Naive B cell (primary cell): ENCODE measurements around the gene RNF130. TPM values are rescaled to one million over a fixed set of nuclear protein-coding genes. Genes with fewer than 3 reads are reported as not detected.
"Not testable (repeated sequence)": the region's sequence is repeated elsewhere in the genome, so short reads cannot be mapped to it uniquely, and the experiment has no call there.

Source experiments
- ATAC-seq, 2 donors: fragments of 150-1000 bp; cut with Tn5 transposase; 2 replicates each; pipeline ENCODE4 v1.10.0; 2021; ENCODE audit warnings: low read depth in 2 of 2, mild to moderate bottlenecking in 2 of 2, moderate library complexity in 2 of 2
- DNase-seq: peaks from one replicate; pipeline ENCODE4 v3.0.0; 2022
- H3K27ac Mint-ChIP-seq, 6 donors: one replicate each; pipeline ENCODE4 v1.8.0; 2020 to 2022; ENCODE audit warnings: mild to moderate bottlenecking in 6 of 6, mixed read lengths in 6 of 6, moderate library complexity in 5 of 6, inconsistent platforms in 2 of 6
- H3K27me3 Mint-ChIP-seq, 3 donors: one replicate each; pipeline ENCODE4 v1.8.0; 2021 to 2022; ENCODE audit warnings: mixed read lengths in 3 of 3, mild to moderate bottlenecking in 1 of 3
- H3K36me3 Mint-ChIP-seq, 2 donors: one replicate each; pipeline ENCODE4 v1.8.0; 2020 to 2022; ENCODE audit warnings: mixed read lengths in 2 of 2, inconsistent platforms in 1 of 2, mild to moderate bottlenecking in 1 of 2
- H3K4me1 Mint-ChIP-seq, 3 donors: one replicate each; pipeline ENCODE4 v1.8.0; 2020 to 2022; ENCODE audit warnings: mixed read lengths in 3 of 3, inconsistent platforms in 1 of 3, mild to moderate bottlenecking in 1 of 3, moderate library complexity in 1 of 3
- H3K4me3 Mint-ChIP-seq, 8 donors: one replicate each; pipeline ENCODE4 v1.8.0; 2020 to 2022; ENCODE audit warnings: mild to moderate bottlenecking in 8 of 8, mixed read lengths in 8 of 8, moderate library complexity in 8 of 8, inconsistent platforms in 2 of 8
- H3K9me3 Mint-ChIP-seq, 7 donors: one replicate each; pipeline ENCODE4 v1.8.0; 2020 to 2022; ENCODE audit warnings: mixed read lengths in 7 of 7, mild to moderate bottlenecking in 5 of 7, inconsistent platforms in 2 of 7, moderate library complexity in 1 of 7
- polyA plus RNA-seq, 6 donors: library from polyadenylated mRNA; unstranded; fragments of 300-500 nt; fragmentation: Illumina TruSeq; gene quantifications; one replicate each; pipeline ENCODE4 v1.2.3, GENCODE V29; 2021; ENCODE audit warnings: low read depth in 6 of 6

The RNF130 gene
- polyA plus RNA-seq, 6 donors from 2014 or later, result 20.1 to 36.1 (median 25.3) TPM

DNA sequence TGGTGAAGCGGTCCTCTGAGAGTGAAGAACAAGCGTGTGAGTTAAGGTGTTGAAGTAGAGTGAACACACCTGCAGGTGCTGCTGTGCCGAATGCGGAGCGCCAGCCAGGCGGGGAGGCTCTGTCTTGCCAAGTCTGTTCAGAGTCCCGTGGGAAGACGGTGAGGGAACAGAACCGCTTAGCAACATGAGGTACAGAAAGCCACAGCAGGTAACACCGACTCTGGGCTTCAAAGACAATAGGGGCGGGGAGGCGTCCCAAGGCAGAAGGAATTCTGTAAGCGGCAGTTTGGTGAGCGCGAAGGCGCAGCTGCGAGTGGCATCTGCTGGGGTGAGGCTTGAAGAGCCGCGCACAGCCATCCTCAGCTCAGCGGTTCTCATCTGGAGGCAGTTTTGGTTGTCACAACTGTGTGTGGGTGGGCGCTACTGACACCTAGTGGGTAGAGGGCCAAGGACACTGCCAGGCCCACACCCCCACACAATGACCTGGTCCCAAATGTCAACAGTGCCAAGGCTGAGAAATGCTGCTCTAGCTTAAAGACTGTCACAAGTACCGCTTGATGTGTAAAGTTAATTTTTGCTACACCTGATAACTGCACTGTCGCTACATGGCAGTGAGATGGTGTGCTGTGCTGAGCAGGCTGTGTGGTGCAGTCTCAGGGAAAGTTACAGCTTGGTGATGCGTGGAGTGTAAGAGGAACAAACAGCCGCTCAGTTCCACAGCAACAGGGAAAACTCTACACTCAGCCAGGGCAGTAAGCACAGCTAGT is 96.4 kb downstream of the RNF130 start:
- ATAC-seq, result peak; percentile 74 to 75
- Mint-ChIP-seq H3K4me3 (peak overlapping the region in 4 of 8 donors; percentile 0 to 64 (median 26)), H3K4me1 (peaks cover 30 to 50% (median 46%) of the 10 kb centered on the region in 3 donors), H3K36me3 (no peaks in the 10 kb centered on the region), H3K9me3 (no peaks in the 10 kb centered on the region), H3K27me3 (no peaks in the 10 kb centered on the region), H3K27ac (peak overlapping the region; percentile 8 to 96 (median 84))
- DNase-seq, result peak; percentile 62

DNA sequence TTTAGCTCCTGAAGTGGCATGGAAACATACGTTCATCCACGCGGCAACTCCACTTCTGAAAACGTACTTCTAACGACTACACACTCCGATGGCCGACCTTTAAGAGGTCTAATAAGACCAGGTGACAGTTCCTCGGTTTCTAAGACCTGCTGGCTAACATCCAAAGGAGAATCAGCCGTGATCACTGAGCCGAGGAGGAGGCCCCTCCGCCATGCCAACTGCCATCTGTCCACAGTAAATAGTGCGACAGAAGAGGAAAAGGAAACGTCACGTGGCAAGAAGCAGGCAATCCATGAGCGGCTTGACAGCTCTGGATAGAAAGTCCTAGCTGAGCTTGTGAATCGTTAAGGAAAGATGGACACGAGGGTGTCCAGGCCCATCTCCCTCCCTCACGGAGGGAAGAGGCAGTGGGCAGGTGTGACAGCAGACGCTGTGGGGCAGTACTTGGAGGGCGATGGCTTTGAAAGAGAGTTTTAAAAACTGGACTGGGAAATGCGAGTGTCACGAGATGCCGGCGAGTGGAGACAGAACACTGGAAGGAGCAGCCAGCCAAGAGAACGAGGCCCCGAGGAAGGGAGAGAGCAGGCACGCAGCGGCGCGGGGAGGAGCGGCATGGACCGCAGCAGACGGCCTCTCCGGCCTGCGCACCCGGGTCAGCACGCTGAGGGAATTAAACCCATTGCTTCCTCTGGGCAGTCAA is 97.2 kb downstream of the RNF130 start:
- Mint-ChIP-seq H3K36me3 (no peaks in the 10 kb centered on the region), H3K4me1 (peaks cover 30 to 57% (median 46%) of the 10 kb centered on the region in 3 donors)
- DNase-seq, result no peak

DNA sequence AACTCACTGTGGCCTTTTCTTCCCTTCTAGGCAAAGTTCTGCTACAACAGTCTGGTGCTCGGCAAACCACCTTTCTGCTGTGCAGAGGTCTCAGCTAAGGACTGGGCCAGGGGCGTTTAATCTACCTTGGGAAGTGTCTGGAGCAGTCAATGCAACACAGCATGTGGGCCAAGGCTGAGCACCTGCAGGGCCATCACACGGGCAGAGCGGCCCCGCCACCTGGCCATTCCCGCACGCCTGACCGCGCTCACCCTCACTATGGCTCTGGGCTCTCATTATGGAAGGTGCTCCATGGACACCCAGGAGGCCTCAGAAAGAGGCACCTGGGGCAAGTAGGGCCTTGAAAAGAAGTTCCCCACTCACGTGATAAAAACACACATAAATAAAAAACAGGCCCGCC is 98.2 kb downstream of the RNF130 start:
- H3K27ac Mint-ChIP-seq, result peak overlapping the region in 5 of 6 donors; percentile 14 to 78 (median 49)
- peak overlapping the region in 1 of 8 donors; percentile 19 for H3K4me3 Mint-ChIP-seq
- H3K4me1 Mint-ChIP-seq, result peaks cover 30 to 61% (median 46%) of the 10 kb centered on the region in 3 donors
- H3K36me3 Mint-ChIP-seq, result no peaks in the 10 kb centered on the region
- no peak for DNase-seq
- H3K27me3 Mint-ChIP-seq, result no peaks in the 10 kb centered on the region
- no peak for ATAC-seq
- no peaks in the 10 kb centered on the region for H3K9me3 Mint-ChIP-seq

More for the DNA sequence above, 97.2 kb downstream of the RNF130 start:
- no peak for ATAC-seq
- Mint-ChIP-seq H3K4me3 (peak overlapping the region in 2 of 8 donors; percentile 45 to 75), H3K9me3 (no peaks in the 10 kb centered on the region), H3K27me3 (no peaks in the 10 kb centered on the region), H3K27ac (peak overlapping the region in 4 of 6 donors; percentile 83 to 96 (median 91))

DNA sequence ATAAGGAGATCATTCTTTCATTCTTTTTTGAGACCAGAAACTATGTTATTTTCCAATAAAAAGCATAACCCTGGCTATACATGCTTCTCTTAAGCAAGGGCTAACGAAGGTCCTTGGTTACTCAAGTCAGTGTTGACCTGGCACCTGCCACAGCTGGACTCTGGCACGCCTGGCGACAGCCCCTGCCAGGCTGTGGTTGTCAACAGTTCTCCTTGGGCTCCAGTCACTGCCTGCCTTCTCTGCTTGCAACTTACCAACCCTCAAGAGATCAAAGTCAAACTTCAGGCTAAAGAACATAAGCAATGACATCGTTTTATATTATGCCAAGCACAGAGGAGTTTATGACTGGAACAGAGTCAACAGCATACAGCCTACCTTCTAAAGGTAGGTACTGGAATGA is 102.4 kb downstream of the RNF130 start:
- Mint-ChIP-seq H3K4me3 (no peak overlapping the region), H3K27ac (peak overlapping the region in 5 of 6 donors; percentile 59 to 92 (median 87)), H3K4me1 (peaks cover 15 to 44% (median 34%) of the 10 kb centered on the region in 3 donors), H3K36me3 (peaks cover 8 to 25% of the 10 kb centered on the region in 2 donors), H3K9me3 (no peaks in the 10 kb centered on the region), H3K27me3 (no peaks in the 10 kb centered on the region)
- DNase-seq, result no peak
- ATAC-seq, result no peak

DNA sequence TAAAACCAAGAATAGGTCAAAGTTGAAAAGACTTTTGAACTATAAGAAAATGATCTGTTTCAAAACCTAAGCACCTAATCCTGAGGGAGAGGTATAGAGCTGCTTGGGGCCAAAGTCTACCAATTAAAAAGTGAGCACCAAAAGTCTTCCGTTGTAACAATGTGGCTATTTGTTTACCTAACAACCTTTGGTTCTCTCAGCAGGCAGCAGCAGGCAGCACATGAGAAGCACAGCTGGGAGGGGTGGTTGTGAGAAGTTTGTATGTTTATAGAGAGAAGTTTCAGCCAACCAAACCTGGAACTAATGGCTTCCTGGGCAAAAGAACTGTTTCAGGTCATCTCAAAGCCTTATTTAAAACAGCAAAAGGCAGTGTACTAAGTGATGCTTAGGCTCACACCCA is 104.1 kb downstream of the RNF130 start:
- H3K9me3 Mint-ChIP-seq, result no peaks in the 10 kb centered on the region

DNA sequence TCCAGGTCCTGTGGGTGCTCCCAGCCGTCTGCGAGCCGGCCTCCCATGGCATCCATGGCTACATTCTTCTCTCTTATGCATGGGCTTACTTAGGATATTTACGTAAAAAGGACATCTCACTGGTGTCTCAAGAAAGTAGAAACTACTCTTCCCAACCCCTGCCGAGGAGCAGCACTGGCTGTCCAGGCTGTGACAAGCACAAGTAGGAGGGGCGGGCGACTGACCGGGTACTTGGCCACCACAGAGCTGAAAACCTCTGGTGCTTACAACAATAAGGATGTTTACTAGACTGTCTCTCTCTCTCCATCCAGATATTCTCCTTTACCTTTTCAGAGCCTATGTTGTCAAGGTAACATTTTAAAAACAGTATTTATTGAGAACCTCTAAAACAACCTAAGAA is 107.5 kb downstream of the RNF130 start:
- Mint-ChIP-seq H3K36me3 (peaks cover 13 to 34% of the 10 kb centered on the region in 2 donors), H3K9me3 (no peaks in the 10 kb centered on the region), H3K4me3 (no peak overlapping the region), H3K27ac (no peak overlapping the region), H3K4me1 (peaks cover 0 to 6% (median under 1%) of the 10 kb centered on the region in 3 donors), H3K27me3 (no peaks in the 10 kb centered on the region)
- DNase-seq (no peak), ATAC-seq (no peak)

More for the DNA sequence above, 104.1 kb downstream of the RNF130 start:
- H3K4me3 Mint-ChIP-seq, result peak overlapping the region in 1 of 8 donors; percentile 23
- no peak for ATAC-seq
- H3K27ac Mint-ChIP-seq, result peak overlapping the region in 4 of 6 donors; percentile 77 to 92 (median 83)
- H3K36me3 Mint-ChIP-seq, result peaks cover 8 to 34% of the 10 kb centered on the region in 2 donors
- no peaks in the 10 kb centered on the region for H3K27me3 Mint-ChIP-seq
- DNase-seq, result no peak
- peaks cover 15 to 33% (median 25%) of the 10 kb centered on the region in 3 donors for H3K4me1 Mint-ChIP-seq

DNA sequence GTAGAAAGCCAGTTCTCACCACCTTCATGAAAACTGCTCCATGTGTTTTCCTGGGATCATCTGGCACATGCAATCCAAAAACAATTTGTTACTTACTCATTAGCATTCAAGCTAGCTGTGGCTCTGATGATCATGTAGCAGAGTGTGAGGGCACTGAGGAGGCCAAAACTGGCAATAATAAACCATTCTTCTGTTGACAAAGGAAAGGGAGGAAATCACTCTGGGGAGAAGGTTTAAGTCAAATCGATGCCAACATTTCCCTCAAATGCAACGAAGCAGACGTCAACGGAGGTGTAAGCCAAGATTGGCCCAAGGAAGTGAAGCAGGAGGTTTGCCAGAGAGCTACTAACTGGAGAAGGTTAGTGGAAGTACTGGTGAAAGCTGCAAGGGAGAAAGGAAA is 108.2 kb downstream of the RNF130 start:
- Mint-ChIP-seq H3K36me3 (peaks cover 13 to 34% of the 10 kb centered on the region in 2 donors), H3K27ac (no peak overlapping the region), H3K4me1 (peaks cover 0 to 6% (median 0%) of the 10 kb centered on the region in 3 donors), H3K27me3 (no peaks in the 10 kb centered on the region), H3K4me3 (no peak overlapping the region), H3K9me3 (no peaks in the 10 kb centered on the region)
- DNase-seq (no peak), ATAC-seq (no peak)

DNA sequence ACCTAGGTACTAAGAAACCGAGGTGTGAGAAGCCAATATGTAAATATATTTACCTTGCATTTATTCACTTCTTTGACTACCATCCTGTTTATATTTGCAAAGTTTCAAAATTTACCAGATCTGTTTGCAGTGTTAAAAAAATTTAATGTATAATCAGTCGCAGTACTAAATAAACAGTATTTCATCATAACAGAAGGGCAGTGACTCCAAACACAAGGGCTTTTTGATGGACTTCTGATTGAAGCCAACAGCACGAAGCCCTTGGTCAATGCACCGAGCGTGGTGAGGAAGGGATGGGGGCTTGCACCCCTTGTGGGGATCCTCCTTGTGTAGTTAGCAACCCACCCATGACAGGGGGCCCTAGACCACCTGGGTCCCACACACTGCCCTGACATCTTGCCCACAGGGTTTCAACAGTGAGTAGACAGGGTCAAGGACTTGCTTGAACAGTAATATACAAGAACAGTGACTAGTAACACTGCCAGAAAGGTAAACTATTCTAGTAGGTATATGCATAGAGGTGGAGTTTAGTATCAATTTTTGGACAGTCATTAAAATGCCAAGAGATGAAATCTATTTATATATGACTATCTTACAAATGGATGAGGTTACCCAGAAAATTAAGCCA is 111.2 kb downstream of the RNF130 start:
- no peak for DNase-seq
- peaks cover 4 to 9% of the 10 kb centered on the region in 2 donors for H3K36me3 Mint-ChIP-seq
- ATAC-seq, result no peak
- no peaks in the 10 kb centered on the region for H3K4me1 Mint-ChIP-seq
- no peaks in the 10 kb centered on the region for H3K9me3 Mint-ChIP-seq
- no peak overlapping the region for H3K4me3 Mint-ChIP-seq
- no peak overlapping the region for H3K27ac Mint-ChIP-seq
- no peaks in the 10 kb centered on the region for H3K27me3 Mint-ChIP-seq

DNA sequence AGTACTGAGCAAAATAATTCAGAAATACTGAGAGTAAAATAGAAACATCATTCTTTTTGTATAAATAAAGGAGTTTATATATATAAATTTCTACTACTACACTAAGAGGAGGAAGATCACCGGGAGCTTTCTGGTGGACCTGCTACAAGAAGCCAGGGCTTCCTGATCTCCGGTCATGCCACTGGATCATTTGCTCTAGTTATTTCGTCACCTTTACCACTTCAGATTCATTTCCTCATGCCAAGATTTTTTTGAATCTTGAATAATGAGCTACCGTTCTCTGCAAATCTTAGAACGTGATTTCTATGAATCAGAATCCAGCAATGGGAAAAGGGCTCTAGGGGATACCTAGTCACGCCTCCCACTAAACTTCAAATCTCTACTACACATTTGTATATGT is 111.9 kb downstream of the RNF130 start:
- Mint-ChIP-seq H3K27me3 (no peaks in the 10 kb centered on the region), H3K36me3 (peaks cover 4 to 10% of the 10 kb centered on the region in 2 donors), H3K4me3 (no peak overlapping the region), H3K4me1 (no peaks in the 10 kb centered on the region), H3K27ac (no peak overlapping the region), H3K9me3 (no peaks in the 10 kb centered on the region)
- no peak for DNase-seq
- ATAC-seq, result no peak

DNA sequence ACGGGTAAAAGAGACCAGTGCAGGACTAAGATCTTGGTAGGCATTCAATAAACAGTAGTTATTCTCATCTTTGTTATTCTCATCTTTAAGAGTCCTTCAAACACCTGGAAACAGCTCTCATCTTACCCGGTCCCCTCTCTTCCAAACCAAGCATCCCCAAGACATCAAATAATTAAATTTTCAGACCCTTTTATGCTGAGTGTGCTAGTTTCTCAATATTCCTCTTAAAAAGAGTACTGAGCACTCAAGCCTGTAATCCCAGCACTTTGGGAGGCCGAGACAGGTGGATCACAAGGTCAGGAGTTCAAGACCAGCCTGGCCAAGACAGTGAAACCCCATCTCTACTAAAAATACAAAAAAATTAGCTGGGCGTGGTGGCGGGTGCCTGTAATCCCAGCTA is 112.4 kb downstream of the RNF130 start:
- not testable (repeated sequence) for H3K4me3 Mint-ChIP-seq, DNase-seq, H3K9me3 Mint-ChIP-seq, H3K27me3 Mint-ChIP-seq, ATAC-seq, H3K27ac Mint-ChIP-seq, H3K4me1 Mint-ChIP-seq
- H3K36me3 Mint-ChIP-seq, result peaks cover 4 to 15% of the 10 kb centered on the region in 2 donors

DNA sequence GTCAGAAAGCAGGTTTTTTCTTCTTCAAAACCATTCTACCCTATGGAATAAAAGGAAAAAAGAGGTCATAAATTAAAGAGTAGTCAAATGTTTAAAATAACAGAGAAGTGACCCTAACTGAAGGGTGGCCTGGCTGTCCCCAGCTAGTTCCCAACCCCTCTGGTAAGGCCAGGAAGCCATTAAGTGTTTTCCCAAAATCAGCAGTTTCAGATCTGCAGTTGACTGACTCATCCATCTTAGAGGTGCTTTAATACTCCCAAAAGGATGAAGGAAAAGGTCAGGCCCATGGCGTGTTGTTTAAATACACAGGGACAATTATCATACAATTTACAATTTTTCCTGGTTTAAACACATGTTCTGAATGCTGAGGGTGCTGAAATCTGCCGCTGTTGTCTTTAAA is 115.9 kb downstream of the RNF130 start:
- Mint-ChIP-seq H3K27me3 (no peaks in the 10 kb centered on the region), H3K9me3 (no peaks in the 10 kb centered on the region), H3K36me3 (peaks cover 7 to 15% of the 10 kb centered on the region in 2 donors), H3K4me1 (no peaks in the 10 kb centered on the region), H3K27ac (peak overlapping the region in 1 of 6 donors; percentile 94), H3K4me3 (no peak overlapping the region)
- DNase-seq (no peak), ATAC-seq (no peak)

DNA sequence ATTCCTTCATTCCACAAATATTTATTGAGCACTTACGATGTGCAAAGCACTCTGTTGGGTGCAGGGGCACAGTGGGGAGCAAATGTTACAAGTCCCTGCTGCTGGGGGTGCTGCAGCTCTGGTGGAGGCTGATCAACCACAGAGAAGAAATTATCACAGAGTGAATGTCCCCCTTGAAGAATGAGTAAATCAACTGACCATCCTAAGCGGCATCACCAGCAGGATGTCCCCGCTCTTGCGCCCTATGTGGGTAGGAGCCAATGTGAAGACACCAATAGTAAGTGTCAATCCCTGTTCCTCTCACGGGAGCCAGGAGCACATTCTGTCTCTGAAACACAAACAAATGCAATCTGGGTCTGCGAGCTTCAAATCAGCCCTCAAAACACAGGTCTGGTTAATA is 116.5 kb downstream of the RNF130 start:
- Mint-ChIP-seq H3K4me3 (no peak overlapping the region), H3K27me3 (no peaks in the 10 kb centered on the region), H3K9me3 (no peaks in the 10 kb centered on the region), H3K4me1 (no peaks in the 10 kb centered on the region), H3K36me3 (peaks cover 9 to 15% of the 10 kb centered on the region in 2 donors), H3K27ac (no peak overlapping the region)
- no peak for ATAC-seq
- no peak for DNase-seq

DNA sequence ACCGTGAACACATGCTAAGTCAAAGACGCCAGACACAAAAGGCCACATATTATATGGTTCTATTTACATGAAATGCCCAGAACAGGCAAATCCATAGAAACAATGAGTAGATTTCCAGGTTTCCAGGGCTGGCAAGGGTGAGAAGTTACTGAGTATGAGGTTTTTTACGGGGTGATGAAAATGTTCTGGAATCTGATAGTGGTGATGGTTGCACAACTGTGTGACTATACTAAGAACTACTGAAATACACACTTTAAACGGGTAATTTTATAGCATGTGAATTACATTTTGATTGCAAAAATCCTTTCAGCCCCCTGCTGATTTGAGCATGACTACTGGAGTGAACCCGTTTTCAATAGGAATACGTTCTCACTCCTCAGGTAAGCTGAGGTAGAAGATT is 117.1 kb downstream of the RNF130 start:
- peaks cover 9 to 15% of the 10 kb centered on the region in 2 donors for H3K36me3 Mint-ChIP-seq
- DNase-seq, result no peak
- no peaks in the 10 kb centered on the region for H3K4me1 Mint-ChIP-seq
- no peaks in the 10 kb centered on the region for H3K27me3 Mint-ChIP-seq
- H3K9me3 Mint-ChIP-seq, result no peaks in the 10 kb centered on the region
- no peak for ATAC-seq
- no peak overlapping the region for H3K4me3 Mint-ChIP-seq
- H3K27ac Mint-ChIP-seq, result peak overlapping the region in 1 of 6 donors; percentile 13
